K562 (cell line): ENCODE results near the gene TMEM43. TPM values are rescaled to one million over a fixed set of nuclear protein-coding genes. Genes with fewer than 3 reads are reported as not detected.

Source experiments
- ATAC-seq: fragments of 200-7000 bp; cut with Tn5 transposase; 3 replicates; pipeline ENCODE4 v1.9.1; 2020; ENCODE audit warnings: moderate library complexity
- BruUV-seq: library from RNA; stranded (reverse); fragments of 400-500 nt; replicated peaks from 2 replicates; lab custom pipeline; 2021; lab: Mats Ljungman, UMichigan
- CTCF ChIA-PET: fragments of 300-600 bp; formaldehyde crosslinking; extraction: SDS; loops from one replicate; lab custom pipeline; 2021; ENCODE audit warnings: low intra/inter-chr PET ratio; lab: Yijun Ruan, JAX
- POLR2A ChIA-PET: fragments of 300-600, 350-650 bp; sonication (Branson Sonifier 250); formaldehyde crosslinking; extraction: SDS; loops from one replicate; lab custom pipeline; 2021; ENCODE audit warnings: antibody characterized with exemption, inconsistent platforms; lab: Yijun Ruan, JAX
- DNase-seq, 4 experiments: peaks; one replicate each; pipeline versions ENCODE4 v3.0.0 to v3.0.0-alpha.2; 2011 to 2018; ENCODE audit warnings: low spot score in 3 of 4, mixed read lengths in 3 of 4; ENCODE audit errors: extremely low read depth in 1 of 4
- FAIRE-seq: peaks from 2 replicates; lab custom pipeline; 2011; peaks lifted over from hg19 to GRCh38; lab: Jason Lieb, UNC
- H2AFZ ChIP-seq: 2 replicates; pipeline ENCODE4 v1.6.0; 2011; ENCODE audit warnings: low read depth, low read length, control low read depth, inconsistent platforms
- H3K27ac ChIP-seq: fragments of 200-600 bp; 3 replicates; pipeline ENCODE4 v1.8.0; 2011; ENCODE audit warnings: low read depth, mild to moderate bottlenecking, control low read depth, inconsistent platforms, low read length, moderate library complexity, mixed read lengths; ENCODE audit errors: extremely low read depth
- H3K27me3 ChIP-seq, 2 experiments: fragments of 300-600 bp in 1 of 2; 2 replicates in 1 of 2; 3 replicates in 1 of 2; pipeline versions ENCODE4 v1.6.0 to v1.8.0; 2011; ENCODE audit warnings: inconsistent platforms in 2 of 2, low read length in 2 of 2, mild to moderate bottlenecking in 1 of 2, mixed read lengths in 1 of 2, moderate library complexity in 1 of 2; ENCODE audit not compliant: control insufficient read depth in 2 of 2, insufficient read depth in 2 of 2
- H3K36me3 ChIP-seq: fragments of 300-600 bp; 3 replicates; pipeline ENCODE4 v1.8.0; 2011; ENCODE audit warnings: mild to moderate bottlenecking, low read length, inconsistent platforms; ENCODE audit not compliant: control insufficient read depth, insufficient read depth
- H3K4me1 ChIP-seq, 2 experiments: fragments of 200-600 bp in 1 of 2; replicated peaks in 1 of 2; 2 replicates in 1 of 2; 3 replicates in 1 of 2; pipeline versions ENCODE4 v1.5.1 to v1.8.0; 2011; ENCODE audit warnings: inconsistent platforms in 2 of 2, low read length in 2 of 2, mild to moderate bottlenecking in 1 of 2, mixed read lengths in 1 of 2, moderate library complexity in 1 of 2; ENCODE audit not compliant: control insufficient read depth in 2 of 2, insufficient read depth in 2 of 2
- H3K4me2 ChIP-seq: 2 replicates; pipeline ENCODE4 v1.6.1; 2011; ENCODE audit warnings: low read length, control low read depth, inconsistent platforms, mixed read lengths; ENCODE audit not compliant: insufficient read depth
- H3K4me3 ChIP-seq: fragments of 200-600 bp; sonication (generic), shearing (Covaris generic); 2 replicates; pipeline ENCODE4 v1.5.1; 2016; ENCODE audit warnings: control low read depth, inconsistent platforms
- H3K79me2 ChIP-seq: fragments of 200-600 bp; 3 replicates; pipeline ENCODE4 v1.8.0; 2011; ENCODE audit warnings: low read length, inconsistent platforms; ENCODE audit not compliant: control insufficient read depth, insufficient read depth
- H3K9ac ChIP-seq, 2 experiments: 2 replicates each; pipeline versions ENCODE4 v1.6.0 to v1.6.1; 2011; ENCODE audit warnings: low read depth in 2 of 2, low read length in 2 of 2, control low read depth in 1 of 2, inconsistent platforms in 1 of 2, mild to moderate bottlenecking in 1 of 2, mixed read lengths in 1 of 2; ENCODE audit not compliant: insufficient read depth in 1 of 2
- H3K9me1 ChIP-seq: one replicate; pipeline ENCODE4 v1.6.0; 2011; ENCODE audit warnings: inconsistent platforms, mild to moderate bottlenecking, low read length, moderate library complexity; ENCODE audit not compliant: control insufficient read depth, insufficient read depth
- H3K9me3 ChIP-seq: replicated peaks from 2 replicates; pipeline ENCODE4 v1.5.1; 2011; ENCODE audit warnings: low read depth, low read length, inconsistent platforms; ENCODE audit not compliant: control insufficient read depth, insufficient read depth
- H4K20me1 ChIP-seq: replicated peaks from 2 replicates; pipeline ENCODE4 v1.6.1; 2011; ENCODE audit warnings: low read length, inconsistent platforms, mixed read lengths; ENCODE audit not compliant: control insufficient read depth, insufficient read depth
- BRD9 ChIP-seq: fragments of 450-650 bp; IDR thresholded peaks from 2 replicates; pipeline ENCODE4 v1.6.1; 2018; ENCODE audit warnings: low read depth; ENCODE audit not compliant: partially characterized antibody
- GTF2E2 ChIP-seq: fragments of 200-800 bp; sonication (Bioruptor generic); IDR thresholded peaks from 2 replicates; pipeline ENCODE4 v1.6.1; 2016; ENCODE audit warnings: missing genetic modification characterization, missing compliant biosample characterization
- MTA2 ChIP-seq: fragments of 450-650 bp; IDR thresholded peaks from 2 replicates; pipeline ENCODE4 v1.6.1; 2016; ENCODE audit warnings: low read depth
- POLR2G ChIP-seq: fragments of 200-400 bp; formaldehyde crosslinking; IDR thresholded peaks from 2 replicates; pipeline ENCODE4 v1.6.1; 2017; ENCODE audit warnings: low read depth, mild to moderate bottlenecking, antibody characterized with exemption, low read length, moderate library complexity
- RBM22 ChIP-seq: fragments of 200-400 bp; formaldehyde crosslinking; IDR thresholded peaks from 2 replicates; pipeline ENCODE4 v1.6.1; 2018; ENCODE audit warnings: low read length, low read depth; ENCODE audit not compliant: poor library complexity, severe bottlenecking
- RBM25 ChIP-seq: fragments of 200-400 bp; formaldehyde crosslinking; IDR thresholded peaks from 2 replicates; pipeline ENCODE4 v1.6.1; 2018; ENCODE audit warnings: low read length, low read depth, moderate library complexity; ENCODE audit not compliant: severe bottlenecking
- SNRNP70 ChIP-seq: fragments of 200-400 bp; formaldehyde crosslinking; optimal IDR thresholded peaks from 2 replicates; pipeline ENCODE3; 2017; ENCODE audit warnings: low read depth, low read length
- TGIF2 ChIP-seq: sonication (generic); formaldehyde crosslinking; IDR thresholded peaks from 2 replicates; pipeline ENCODE4 v1.8.1; 2022; ENCODE audit warnings: mild to moderate bottlenecking, missing genetic modification reagents, moderate library complexity
- ZNF124 ChIP-seq: sonication (generic); formaldehyde crosslinking; IDR thresholded peaks from 2 replicates; pipeline ENCODE4 v1.8.1; 2022; ENCODE audit warnings: missing genetic modification reagents
- ZNF146 ChIP-seq: IDR thresholded peaks from one replicate; pipeline ENCODE4 v1.6.1; 2018; ENCODE audit warnings: missing compliant biosample characterization; ENCODE audit not compliant: unreplicated experiment
- ZNF512 ChIP-seq: IDR thresholded peaks from 2 replicates; pipeline ENCODE4 v1.6.1; 2016; ENCODE audit warnings: missing genetic modification characterization, missing compliant biosample characterization
- ZNF644 ChIP-seq: fragments of 200-800 bp; sonication (Bioruptor generic); IDR thresholded peaks from 2 replicates; pipeline ENCODE4 v1.6.1; 2016; ENCODE audit warnings: low read depth, missing genetic modification characterization, missing compliant biosample characterization
- whole genome bisulfite sequencing: fragments of 100-300 bp; shearing (Covaris generic); methylation state at CpG from one replicate; pipeline ENCODE4 v1.1.6; 2016; ENCODE audit warnings: low coverage, mixed read lengths; ENCODE audit not compliant: insufficient coverage; ENCODE audit errors: missing lambda C conversion rate; 5-methylcytosine and 5-hydroxymethylcytosine counted together
- in situ Hi-C: fragments of 300-500 bp; cut with MboI; formaldehyde crosslinking; loops from 4 replicates; pipeline ENCODE4 v1.15.0; 2018; ENCODE audit warnings: inconsistent platforms, mixed read lengths
- intact Hi-C: fragments of 100-400 bp; cut with micrococcal nuclease; formaldehyde crosslinking; loops from 2 replicates; pipeline ENCODE4 v1.14.2; 2022
- polyA plus RNA-seq, 8 experiments: library from polyadenylated mRNA; depleted of rRNA in 4 of 8; stranded (reverse) in 5 of 8; unstranded in 3 of 8; fragments of >200 nt; fragmentation: Nextera tagmentation in 2 of 8; fragmentation: Illumina TruSeq in 1 of 8; extraction: Ambion mirVana in 2 of 8; extraction: Trizol in 1 of 8; gene quantifications; 2 replicates each; pipeline versions ENCODE4 v1.2.1 to v1.2.3, GENCODE V29; 2011 to 2014; ENCODE audit warnings: inconsistent platforms in 1 of 8, missing spikeins in 1 of 8
- total RNA-seq, 7 experiments: library from RNA; depleted of rRNA in 6 of 7; stranded (reverse); fragments of >200 nt in 6 of 7; fragmentation: Illumina TruSeq in 2 of 7; extraction: Trizol in 2 of 7; gene quantifications; 2 replicates each; pipeline versions ENCODE4 v1.2.1 to v1.2.3, GENCODE V29; 2011 to 2021; ENCODE audit warnings: low replicate concordance in 1 of 7
- TF ChIP-seq, protein P1 (sequence below): sonication (generic); formaldehyde crosslinking; IDR thresholded peaks from 2 replicates; pipeline ENCODE4 v1.8.0; 2023; ENCODE audit warnings: missing genetic modification reagents, mild to moderate bottlenecking, borderline replicate concordance

The TMEM43 gene
- total and polyA plus RNA-seq, 9 of the 15 experiments (the other 6 are each of a cell fraction or from before 2014, with no cell fraction given): 16.7 to 46.1 (median 35.7) TPM

GRCh38 chr3:14138878-14139655 is 14.2 kb downstream of the TMEM43 start:
- no peak overlapping the region for H3K4me2 ChIP-seq
- no peaks in the 10 kb centered on the region for H3K27me3 ChIP-seq
- no TSS peak for BruUV-seq
- no peak overlapping the region for H3K27ac ChIP-seq
- H3K9ac ChIP-seq: peak overlapping the region in 1 of 2 experiments; percentile 4; a peak in 1 of 4 replicates
- no peak overlapping the region for H3K4me3 ChIP-seq
- H2AFZ ChIP-seq: no peak overlapping the region
- in situ Hi-C loops: no loop called here
- H3K9me1 ChIP-seq: no peaks in the 10 kb centered on the region
- TF ChIP-seq RBM22 (no peak), ZNF512 (tag) (no peak), ZNF124 (CRISPR knock-in tag) (no peak), BRD9 (no peak), MTA2 (no peak), POLR2G (peak; percentile 40; the same call in 1 of the 2 replicates), ZNF146 (CRISPR knock-in tag) (no peak), TGIF2 (CRISPR knock-in tag) (no peak), SNRNP70 (peak; percentile 37), ZNF644 (tag) (no peak), GTF2E2 (tag) (no peak), RBM25 (no peak)
- TF ChIP-seq, protein P1, sequence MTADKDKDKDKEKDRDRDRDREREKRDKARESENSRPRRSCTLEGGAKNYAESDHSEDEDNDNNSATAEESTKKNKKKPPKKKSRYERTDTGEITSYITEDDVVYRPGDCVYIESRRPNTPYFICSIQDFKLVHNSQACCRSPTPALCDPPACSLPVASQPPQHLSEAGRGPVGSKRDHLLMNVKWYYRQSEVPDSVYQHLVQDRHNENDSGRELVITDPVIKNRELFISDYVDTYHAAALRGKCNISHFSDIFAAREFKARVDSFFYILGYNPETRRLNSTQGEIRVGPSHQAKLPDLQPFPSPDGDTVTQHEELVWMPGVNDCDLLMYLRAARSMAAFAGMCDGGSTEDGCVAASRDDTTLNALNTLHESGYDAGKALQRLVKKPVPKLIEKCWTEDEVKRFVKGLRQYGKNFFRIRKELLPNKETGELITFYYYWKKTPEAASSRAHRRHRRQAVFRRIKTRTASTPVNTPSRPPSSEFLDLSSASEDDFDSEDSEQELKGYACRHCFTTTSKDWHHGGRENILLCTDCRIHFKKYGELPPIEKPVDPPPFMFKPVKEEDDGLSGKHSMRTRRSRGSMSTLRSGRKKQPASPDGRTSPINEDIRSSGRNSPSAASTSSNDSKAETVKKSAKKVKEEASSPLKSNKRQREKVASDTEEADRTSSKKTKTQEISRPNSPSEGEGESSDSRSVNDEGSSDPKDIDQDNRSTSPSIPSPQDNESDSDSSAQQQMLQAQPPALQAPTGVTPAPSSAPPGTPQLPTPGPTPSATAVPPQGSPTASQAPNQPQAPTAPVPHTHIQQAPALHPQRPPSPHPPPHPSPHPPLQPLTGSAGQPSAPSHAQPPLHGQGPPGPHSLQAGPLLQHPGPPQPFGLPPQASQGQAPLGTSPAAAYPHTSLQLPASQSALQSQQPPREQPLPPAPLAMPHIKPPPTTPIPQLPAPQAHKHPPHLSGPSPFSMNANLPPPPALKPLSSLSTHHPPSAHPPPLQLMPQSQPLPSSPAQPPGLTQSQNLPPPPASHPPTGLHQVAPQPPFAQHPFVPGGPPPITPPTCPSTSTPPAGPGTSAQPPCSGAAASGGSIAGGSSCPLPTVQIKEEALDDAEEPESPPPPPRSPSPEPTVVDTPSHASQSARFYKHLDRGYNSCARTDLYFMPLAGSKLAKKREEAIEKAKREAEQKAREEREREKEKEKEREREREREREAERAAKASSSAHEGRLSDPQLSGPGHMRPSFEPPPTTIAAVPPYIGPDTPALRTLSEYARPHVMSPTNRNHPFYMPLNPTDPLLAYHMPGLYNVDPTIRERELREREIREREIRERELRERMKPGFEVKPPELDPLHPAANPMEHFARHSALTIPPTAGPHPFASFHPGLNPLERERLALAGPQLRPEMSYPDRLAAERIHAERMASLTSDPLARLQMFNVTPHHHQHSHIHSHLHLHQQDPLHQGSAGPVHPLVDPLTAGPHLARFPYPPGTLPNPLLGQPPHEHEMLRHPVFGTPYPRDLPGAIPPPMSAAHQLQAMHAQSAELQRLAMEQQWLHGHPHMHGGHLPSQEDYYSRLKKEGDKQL (CRISPR knock-in tag): no peak
- CTCF ChIA-PET: no interaction called here
- DNase-seq (no peak), FAIRE-seq (no peak), ATAC-seq (no peak)
- peaks cover 71% of the 10 kb centered on the region; the same call in 2 of the 3 replicates for H3K36me3 ChIP-seq
- POLR2A ChIA-PET: interaction anchor here (0.6 to 4.2 kb wide), 4 partner anchors 12 to 523 kb away, joined by 3 to 24 read pairs (median 3); partner anchors contain the start of genes CHCHD4 and TMEM43
- no peaks in the 10 kb centered on the region for H3K79me2 ChIP-seq
- no peaks in the 10 kb centered on the region for H3K9me3 ChIP-seq
- intact Hi-C loops: no loop called here
- H3K4me1 ChIP-seq: peaks cover 3 to 5% of the 10 kb centered on the region in 2 experiments; a peak in 4 of 5 replicates
- H4K20me1 ChIP-seq: no peaks in the 10 kb centered on the region; the same call in 1 of the 2 replicates
- 82% methylated on average over 14 of the region's 14 CpGs for WGBS
